ENCODE data around the gene NBPF3.
"Not testable (repeated sequence)": the region's sequence is repeated elsewhere in the genome, so short reads cannot be mapped to it uniquely, and the experiment has no call there.

Gene NBPF3

GRCh38 chr1:21439345-21439720 is 604 bp upstream of the NBPF3 start:
- FAIRE-seq = no peak

DNA sequence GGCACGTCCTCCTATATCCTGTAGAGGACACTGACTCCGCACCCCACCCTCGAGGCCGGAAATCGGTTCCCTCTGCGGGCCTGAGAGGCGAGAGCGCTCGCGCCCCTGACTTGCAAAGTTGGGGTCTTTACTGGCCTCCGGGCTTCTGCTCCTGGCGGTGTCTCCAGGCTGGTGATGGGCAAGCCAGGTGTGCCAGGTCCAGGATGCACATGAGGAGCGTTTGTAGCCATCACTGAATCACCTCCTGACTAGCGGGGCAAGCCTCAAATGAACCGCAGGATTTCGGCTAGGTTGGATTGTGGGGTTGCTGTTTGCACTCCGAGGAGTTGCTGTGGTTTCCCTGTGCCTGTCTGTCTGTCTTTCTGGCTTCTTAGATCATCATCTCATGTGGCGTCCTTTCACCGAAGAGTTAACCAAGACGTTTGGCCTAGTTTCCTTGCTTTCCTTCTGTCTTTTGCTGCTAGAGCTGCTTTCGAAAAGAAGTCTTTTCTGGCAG is 741 bp downstream of the NBPF3 start:
- FAIRE-seq = not testable (repeated sequence)

DNA sequence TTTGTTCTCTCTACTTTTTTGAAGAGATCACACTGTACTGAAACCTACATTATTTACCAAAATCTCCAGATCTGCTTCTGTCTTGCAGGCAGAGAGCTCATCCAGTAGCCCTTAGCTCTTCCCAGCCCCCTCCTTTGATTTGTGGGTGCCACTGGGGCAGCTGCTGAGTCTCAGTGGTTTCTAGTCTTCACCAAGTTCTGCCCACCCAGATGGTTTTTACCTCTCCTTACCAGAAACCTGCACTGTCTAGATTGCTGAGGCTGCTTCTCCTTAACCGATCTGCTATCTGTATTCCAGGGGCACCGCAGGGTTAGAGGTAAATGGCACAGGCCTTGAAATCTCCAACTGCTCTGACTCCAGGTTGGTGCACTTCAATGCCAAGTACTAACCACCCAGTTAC is 6.7 kb downstream of the NBPF3 start:
- FAIRE-seq = not testable (repeated sequence)

- no peak for FAIRE-seq
These were observed 7.4 kb downstream of the NBPF3 start for GRCh38 chr1:21447311-21447710.

DNA sequence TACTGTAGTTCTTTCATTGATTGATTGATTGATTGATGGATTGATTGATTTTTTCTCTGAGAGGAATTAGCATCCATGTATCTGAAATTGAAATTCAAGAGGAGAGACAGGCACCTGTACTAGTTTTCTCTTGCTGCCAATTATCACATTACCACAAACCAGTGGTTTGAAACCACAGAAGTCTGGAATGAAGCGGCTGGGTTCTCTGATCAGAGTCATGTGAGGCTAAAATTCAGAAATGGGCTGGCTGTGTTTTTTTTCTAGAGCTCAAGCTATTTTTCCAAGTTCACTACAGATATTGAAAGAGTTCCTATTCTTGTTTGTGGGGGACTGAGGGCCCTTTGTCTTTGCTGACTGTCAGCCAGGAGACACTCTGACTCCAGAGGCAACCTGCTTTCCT is 10.0 kb downstream of the NBPF3 start:
- FAIRE-seq = no peak

- no peak for FAIRE-seq
These were observed 11.3 kb downstream of the NBPF3 start for GRCh38 chr1:21451212-21451611.

- no peak for FAIRE-seq
These were observed 12.1 kb downstream of the NBPF3 start for GRCh38 chr1:21451981-21452411.

- FAIRE-seq = not testable (repeated sequence)
These were observed 14.2 kb downstream of the NBPF3 start for GRCh38 chr1:21453964-21454614.

GRCh38 chr1:21454904-21455303 is 15.0 kb downstream of the NBPF3 start:
- peak; percentile 85 for FAIRE-seq

DNA sequence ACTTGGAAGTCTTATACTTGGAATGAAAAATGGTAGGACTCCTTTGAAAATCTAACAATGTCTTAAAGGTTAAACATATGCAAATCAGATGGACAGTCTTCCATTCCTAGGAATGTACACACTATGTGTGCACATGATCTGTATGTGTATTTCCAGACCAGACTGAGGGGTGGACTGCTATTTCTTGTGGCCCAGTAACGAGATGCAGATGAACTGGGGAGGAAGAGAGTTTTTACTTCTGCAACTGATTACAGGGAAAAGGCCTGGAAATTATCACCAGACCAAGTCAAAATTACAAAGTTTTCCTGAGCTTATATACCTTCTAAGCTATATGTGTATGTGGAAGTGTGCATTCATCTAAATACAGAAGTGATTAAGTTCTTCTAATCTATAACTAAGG is 17.7 kb downstream of the NBPF3 start:
- no peak for FAIRE-seq

DNA sequence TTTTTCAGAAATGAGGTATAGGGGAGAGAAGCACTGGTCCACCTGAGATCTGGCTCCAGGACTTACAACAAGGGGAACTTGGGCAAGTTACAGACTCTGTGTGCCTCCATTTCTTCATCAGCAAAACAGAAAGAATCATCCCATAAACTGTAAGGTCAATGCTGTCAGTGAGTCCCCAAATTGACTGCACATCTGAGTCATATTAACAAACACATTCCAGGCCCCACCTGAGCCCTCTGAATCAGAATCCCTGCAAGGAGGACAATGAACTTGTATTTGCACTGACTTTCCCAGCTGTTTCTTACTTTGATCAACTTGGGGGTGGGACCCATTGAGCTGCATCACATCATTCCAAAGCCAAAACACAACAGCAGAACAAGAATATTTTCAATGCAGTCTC is 25.2 kb downstream of the NBPF3 start:
- FAIRE-seq = not testable (repeated sequence)

DNA sequence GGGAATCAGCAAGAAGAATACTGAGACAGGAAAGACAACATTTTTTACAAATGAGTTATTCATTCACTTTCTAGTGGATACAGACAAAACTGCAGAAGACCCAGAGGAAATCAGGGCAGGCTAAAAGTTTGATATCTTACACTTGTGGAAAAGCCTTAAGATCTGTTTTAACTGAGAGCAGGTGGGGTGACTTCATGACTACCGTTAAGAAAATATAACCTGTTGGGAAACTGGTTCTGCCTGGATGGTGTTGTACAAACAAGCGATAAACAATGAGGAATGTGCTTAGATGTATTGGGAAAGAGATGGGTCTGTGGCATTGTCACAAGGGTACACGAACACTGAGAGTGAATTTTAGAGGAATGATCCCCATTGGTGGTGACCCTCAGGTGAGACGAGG is 28.0 kb downstream of the NBPF3 start:
- FAIRE-seq = not testable (repeated sequence)

GRCh38 chr1:21468599-21468998 is 28.7 kb downstream of the NBPF3 start:
- FAIRE-seq = no peak

DNA sequence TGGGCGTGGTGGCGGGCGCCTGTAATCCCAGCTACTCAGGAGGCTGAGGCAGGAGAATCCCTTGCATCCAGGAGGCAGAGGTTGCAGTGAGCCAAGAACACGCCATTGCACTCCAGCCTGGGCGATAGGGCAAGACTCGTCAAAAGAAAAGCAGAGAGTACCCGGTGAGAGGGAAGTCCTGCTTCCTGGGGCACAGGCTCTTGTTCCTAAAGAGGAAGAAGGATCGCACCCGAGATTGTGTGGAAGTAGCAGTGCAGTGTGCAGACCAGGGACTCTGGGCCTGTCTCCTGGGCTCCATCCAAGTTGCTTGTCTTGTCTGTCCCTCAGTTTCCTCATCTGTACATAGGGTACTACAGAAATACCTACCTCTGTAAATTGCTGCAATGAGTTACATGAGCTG is 29.6 kb downstream of the NBPF3 start:
- FAIRE-seq = no peak

- no peak for FAIRE-seq
These were observed 32.9 kb downstream of the NBPF3 start for GRCh38 chr1:21472861-21473260.

DNA sequence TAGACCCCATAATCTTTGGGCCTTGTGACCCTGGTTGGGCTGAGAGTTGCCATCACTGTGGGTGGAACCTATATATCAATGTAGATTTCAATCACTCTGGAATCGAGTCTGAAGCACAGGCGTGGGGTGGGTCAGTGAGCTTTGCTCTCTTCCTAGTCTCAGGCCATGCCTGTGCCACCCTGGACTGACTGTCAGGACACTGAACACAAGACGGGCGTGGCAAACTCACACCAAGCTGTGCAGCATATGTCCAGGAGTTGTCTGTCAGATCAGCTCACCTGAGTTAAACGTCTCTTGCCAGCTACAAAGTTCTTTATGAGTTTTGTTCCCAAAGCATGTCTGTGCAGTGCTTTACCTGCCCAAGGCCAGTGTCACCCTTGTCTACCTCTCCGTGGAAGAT is 38.4 kb downstream of the NBPF3 start:
- FAIRE-seq = no peak

DNA sequence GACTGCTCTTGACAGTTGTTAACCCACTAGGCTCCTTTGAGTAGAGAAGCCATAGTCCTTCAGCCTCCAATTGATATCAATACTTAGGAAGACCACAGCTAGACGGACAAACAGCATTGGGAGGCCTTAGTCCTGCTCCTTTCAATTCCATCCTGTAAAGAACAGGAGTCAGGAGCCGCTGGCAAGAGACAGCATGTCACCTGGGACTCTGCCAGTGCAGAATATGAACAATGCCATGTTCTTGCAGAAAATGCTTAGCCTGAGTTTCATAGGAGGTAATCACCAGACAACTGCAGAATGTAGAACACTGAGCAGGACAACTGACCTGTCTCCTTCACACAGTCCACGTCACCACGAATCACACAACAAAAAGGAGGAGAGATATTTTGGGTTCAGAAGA is 43.9 kb downstream of the NBPF3 start:
- FAIRE-seq = not testable (repeated sequence)

DNA sequence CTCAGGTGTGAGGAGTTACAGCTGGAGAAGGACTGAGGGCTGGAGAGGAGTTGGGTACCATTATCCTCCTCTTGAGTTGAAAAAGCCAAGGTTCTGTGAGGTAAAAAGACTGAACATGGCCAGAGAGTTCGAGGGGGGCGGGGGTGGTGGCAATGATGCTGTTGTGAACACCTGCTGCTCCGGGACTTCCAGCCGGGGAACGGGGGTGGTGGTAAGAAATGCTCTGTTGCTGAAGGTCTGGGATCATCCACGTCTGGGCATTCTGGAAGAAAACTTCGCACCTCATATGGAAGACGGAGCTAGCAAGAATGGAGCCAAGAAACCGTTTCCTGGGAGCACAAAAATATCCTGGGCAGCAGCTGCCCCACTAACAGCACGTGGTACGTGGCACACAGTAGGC is 49.2 kb downstream of the NBPF3 start:
- no peak for FAIRE-seq

DNA sequence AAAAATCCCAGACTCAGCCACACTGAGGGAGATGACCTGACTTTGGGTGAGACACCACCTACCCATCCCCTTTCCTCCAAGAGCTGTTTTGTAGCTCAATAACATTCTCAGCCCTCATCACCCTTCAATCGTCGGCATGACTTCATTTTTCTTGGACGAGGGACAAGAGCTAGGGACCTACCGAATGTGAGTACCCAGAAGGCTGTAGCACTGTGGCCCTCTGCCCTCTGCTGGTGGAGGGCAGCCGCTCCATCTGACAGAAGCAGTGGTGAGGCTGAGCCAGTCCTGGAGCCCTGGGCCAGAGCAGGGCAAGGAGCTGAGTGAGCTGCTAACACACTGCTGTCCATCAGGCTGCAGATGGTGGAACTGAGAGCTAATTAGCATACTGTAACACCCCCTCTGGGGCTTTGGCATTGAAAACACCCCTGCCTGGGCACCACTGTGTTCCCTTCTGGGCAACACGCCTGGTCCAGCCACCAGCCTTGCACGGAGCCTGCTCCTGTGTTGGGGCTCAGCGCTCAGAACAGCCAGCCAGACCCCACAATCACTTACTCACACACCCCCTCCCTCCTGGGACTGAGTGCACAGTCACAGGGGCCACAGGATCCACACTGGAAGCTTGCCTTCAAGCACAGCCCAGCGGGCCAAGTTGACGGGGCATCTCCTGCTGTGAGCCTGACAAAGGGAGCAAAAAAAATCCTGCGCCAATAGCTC is 51.0 kb downstream of the NBPF3 start:
- no peak for FAIRE-seq

DNA sequence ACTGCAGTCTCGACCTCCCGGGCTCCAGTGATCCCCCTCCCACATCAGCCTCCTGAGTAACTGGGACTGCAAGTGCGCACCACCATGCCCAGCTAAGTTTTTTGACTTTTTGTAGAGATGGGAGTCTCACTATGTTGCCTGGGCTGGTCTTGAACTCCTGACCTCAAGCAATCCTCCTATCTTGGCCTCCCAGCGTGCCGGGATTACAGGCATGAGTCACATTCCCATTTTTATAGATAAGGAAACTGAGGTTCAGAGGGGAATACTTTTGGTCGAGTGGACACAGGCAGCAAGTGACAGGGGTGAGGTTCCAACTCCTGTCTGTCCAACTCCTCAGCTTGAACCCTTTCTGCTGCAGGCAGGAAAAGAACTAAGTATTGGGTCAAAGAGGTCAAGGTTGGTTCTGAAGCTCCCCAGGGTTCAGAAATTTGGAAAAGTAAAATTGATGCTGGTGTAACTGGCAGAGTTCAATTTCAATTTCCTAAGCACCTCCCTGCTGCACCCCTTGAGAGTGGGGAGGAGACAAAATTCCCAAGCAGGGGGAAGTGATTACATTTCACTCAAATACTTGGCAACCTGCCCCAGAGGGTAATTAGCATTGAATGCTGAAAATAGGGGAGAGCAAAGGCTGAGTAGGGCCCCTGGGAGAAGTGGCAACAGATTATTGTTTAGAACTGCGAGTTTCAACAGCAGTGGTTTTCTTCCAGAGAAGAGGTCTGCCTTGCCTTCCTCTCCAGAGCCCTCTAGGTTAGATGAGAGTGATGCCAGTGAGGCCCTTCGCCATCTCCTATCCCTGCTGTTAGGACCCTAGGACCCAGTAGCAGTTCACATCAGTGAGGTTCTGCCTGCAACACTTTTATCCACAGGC is 51.8 kb downstream of the NBPF3 start:
- no peak for FAIRE-seq

DNA sequence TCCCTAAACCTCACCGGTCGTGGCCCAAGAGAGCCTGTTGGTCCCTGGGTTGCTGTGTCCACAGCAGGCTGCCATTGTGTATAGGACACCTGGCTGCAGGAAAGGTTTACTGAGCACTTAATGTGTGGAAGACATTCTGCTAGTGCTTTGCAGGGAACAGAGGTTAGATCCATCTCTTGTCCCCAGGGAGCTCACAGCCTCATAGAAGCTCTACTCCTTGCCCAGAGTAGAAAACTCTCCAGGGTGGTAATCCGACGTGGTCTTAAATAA is 52.4 kb downstream of the NBPF3 start:
- no peak for FAIRE-seq

DNA sequence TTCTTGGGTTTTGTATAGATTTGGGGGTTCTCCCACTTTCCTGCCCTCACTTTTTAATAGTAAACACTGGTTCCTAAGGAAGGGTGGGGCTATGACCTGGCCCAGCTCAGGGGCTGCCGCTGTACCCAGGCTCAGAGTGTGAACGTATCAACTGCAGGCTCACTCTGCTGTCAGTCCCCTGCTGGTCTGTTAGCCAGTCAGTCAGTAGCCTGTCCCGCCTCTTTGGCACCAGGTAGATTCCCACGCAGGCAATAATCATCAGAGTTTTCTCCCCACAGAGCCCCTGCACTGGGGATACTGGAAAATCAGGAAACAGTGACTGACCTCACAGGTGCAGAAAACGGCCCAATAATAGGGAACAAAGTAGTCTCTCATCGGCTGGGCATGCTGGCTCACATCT is 54.3 kb downstream of the NBPF3 start:
- no peak for FAIRE-seq

DNA sequence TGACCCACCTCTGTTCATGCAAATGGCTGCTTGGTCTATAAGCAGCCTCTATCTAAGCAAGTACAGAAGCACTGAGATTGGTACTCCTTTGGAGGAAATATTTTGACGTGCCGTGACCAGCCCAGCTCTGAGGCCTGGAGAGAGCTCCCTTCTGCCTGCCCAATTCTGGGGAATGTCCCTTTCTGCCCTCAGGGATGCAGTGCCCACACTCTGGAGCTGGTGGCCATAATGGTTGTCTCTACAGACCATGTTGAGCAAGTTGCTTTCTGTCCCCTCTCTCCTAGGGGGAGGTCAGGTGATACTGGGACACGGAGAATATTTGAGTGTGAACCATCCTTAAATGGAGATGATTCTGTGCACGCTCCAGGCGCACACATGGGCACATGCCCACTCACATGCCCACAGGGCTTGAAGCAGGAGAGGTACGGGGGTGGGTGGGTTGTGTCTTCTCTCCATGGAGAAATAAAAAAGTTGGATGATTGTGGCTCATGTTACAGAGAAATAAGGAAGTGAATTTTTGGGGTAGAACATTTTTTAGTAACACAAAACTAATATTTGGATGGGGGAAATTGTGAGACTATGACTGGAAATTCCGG is 55.4 kb downstream of the NBPF3 start:
- FAIRE-seq = no peak

All from colon (tissue), 2 donors.